ENCODE measurements around the gene PRKCE. TPM values are rescaled to one million over a fixed set of nuclear protein-coding genes. Genes with fewer than 3 reads are reported as not detected.
A peak's percentile ranks its signal among the peaks of the same experiment; 100 is the strongest.

PRKCE gene
- total RNA-seq, 1 experiment from 2014 or later = 2.4 TPM

- no TSS peak for BruUV-seq (replicated peaks)
- intact Hi-C loops (cut with micrococcal nuclease; ENCODE audit: unreplicated experiment) = no loop called here
- peaks cover 18% of the 10 kb centered on the region for H3K4me1 ChIP-seq (ENCODE audit: insufficient read depth, low read length, poor library complexity, severe bottlenecking)
- no peak overlapping the region for H3K27ac ChIP-seq (ENCODE audit: low read depth, low read length, poor library complexity, severe bottlenecking)
- H3K9me3 ChIP-seq (ENCODE audit: low read depth, low read length, poor library complexity, severe bottlenecking) = no peaks in the 10 kb centered on the region
- no peak overlapping the region for H3K4me3 ChIP-seq (ENCODE audit: low read depth, low read length, poor library complexity, severe bottlenecking)
- POLR2A ChIA-PET (ENCODE audit: low non-redundant PET) = no interaction called here
- CTCF ChIA-PET = interaction anchor here (0.6 kb wide), 1 partner anchor 285 kb away, joined by 3 read pairs; no protein-coding TSS in a partner anchor
- H3K27me3 ChIP-seq (replicated peaks; ENCODE audit: insufficient read depth, low read depth, low read length, poor library complexity) = no peaks in the 10 kb centered on the region
- DNase-seq (ENCODE audit: low spot score) = no peak
- no peaks in the 10 kb centered on the region for H3K36me3 ChIP-seq (ENCODE audit: insufficient read depth, low read length, poor library complexity, severe bottlenecking)
- TF ChIP-seq EZH2 (IDR thresholded peaks at IDR 0.05; ENCODE audit: borderline replicate concordance, low read depth, low read length, poor library complexity, severe bottlenecking) (no peak), CTCF (conservative IDR thresholded peaks at IDR 0.05; ENCODE audit: low read depth, low read length) (no peak)
Observed at GRCh38 chr2:45891719-45892424, 240.4 kb downstream of the PRKCE start.

GRCh38 chr2:45892425-45892745, 240.9 kb downstream of the PRKCE start:
- H3K4me1 ChIP-seq (ENCODE audit: insufficient read depth, low read length, poor library complexity, severe bottlenecking) = peaks cover 18% of the 10 kb centered on the region
- H3K9me3 ChIP-seq (ENCODE audit: low read depth, low read length, poor library complexity, severe bottlenecking) = no peaks in the 10 kb centered on the region
- no peaks in the 10 kb centered on the region for H3K27me3 ChIP-seq (replicated peaks; ENCODE audit: insufficient read depth, low read depth, low read length, poor library complexity)
- ChIA-PET POLR2A (ENCODE audit: low non-redundant PET) (no interaction called here), CTCF (interaction anchor here (0.6 kb wide), 1 partner anchor 285 kb away, joined by 3 read pairs; no protein-coding TSS in a partner anchor)
- TF ChIP-seq EZH2 (IDR thresholded peaks at IDR 0.05; ENCODE audit: borderline replicate concordance, low read depth, low read length, poor library complexity, severe bottlenecking) (no peak), CTCF (conservative IDR thresholded peaks at IDR 0.05; ENCODE audit: low read depth, low read length) (no peak)
- H3K4me3 ChIP-seq (ENCODE audit: low read depth, low read length, poor library complexity, severe bottlenecking) = no peak overlapping the region
- H3K36me3 ChIP-seq (ENCODE audit: insufficient read depth, low read length, poor library complexity, severe bottlenecking) = no peaks in the 10 kb centered on the region
- no peak overlapping the region for H3K27ac ChIP-seq (ENCODE audit: low read depth, low read length, poor library complexity, severe bottlenecking)
- BruUV-seq (replicated peaks) = no TSS peak
- DNase-seq (ENCODE audit: low spot score) = no peak
- intact Hi-C loops (cut with micrococcal nuclease; ENCODE audit: unreplicated experiment) = no loop called here

- intact Hi-C loops (cut with micrococcal nuclease; ENCODE audit: unreplicated experiment) = no loop called here
- Histone ChIP-seq H3K27me3 (replicated peaks; ENCODE audit: insufficient read depth, low read depth, low read length, poor library complexity) (no peaks in the 10 kb centered on the region), H3K4me3 (ENCODE audit: low read depth, low read length, poor library complexity, severe bottlenecking) (no peak overlapping the region), H3K4me1 (ENCODE audit: insufficient read depth, low read length, poor library complexity, severe bottlenecking) (peaks cover 18% of the 10 kb centered on the region), H3K27ac (ENCODE audit: low read depth, low read length, poor library complexity, severe bottlenecking) (no peak overlapping the region), H3K36me3 (ENCODE audit: insufficient read depth, low read length, poor library complexity, severe bottlenecking) (no peaks in the 10 kb centered on the region), H3K9me3 (ENCODE audit: low read depth, low read length, poor library complexity, severe bottlenecking) (no peaks in the 10 kb centered on the region)
- CTCF ChIA-PET = interaction anchor here (0.6 kb wide), 1 partner anchor 285 kb away, joined by 3 read pairs; no protein-coding TSS in a partner anchor
- DNase-seq (ENCODE audit: low spot score) = peak; percentile 71
- no TSS peak for BruUV-seq (replicated peaks)
- no peak for TF ChIP-seq EZH2 (IDR thresholded peaks at IDR 0.05; ENCODE audit: borderline replicate concordance, low read depth, low read length, poor library complexity, severe bottlenecking)
- TF ChIP-seq CTCF (conservative IDR thresholded peaks at IDR 0.05; ENCODE audit: low read depth, low read length) = no peak
- POLR2A ChIA-PET (ENCODE audit: low non-redundant PET) = no interaction called here
Observed at GRCh38 chr2:45892757-45893156, 241.3 kb downstream of the PRKCE start.
